ENCODE data around the gene GABRE.
"Not testable (repeated sequence)": the region's sequence is repeated elsewhere in the genome, so short reads cannot be mapped to it uniquely, and the experiment has no call there.

DNA sequence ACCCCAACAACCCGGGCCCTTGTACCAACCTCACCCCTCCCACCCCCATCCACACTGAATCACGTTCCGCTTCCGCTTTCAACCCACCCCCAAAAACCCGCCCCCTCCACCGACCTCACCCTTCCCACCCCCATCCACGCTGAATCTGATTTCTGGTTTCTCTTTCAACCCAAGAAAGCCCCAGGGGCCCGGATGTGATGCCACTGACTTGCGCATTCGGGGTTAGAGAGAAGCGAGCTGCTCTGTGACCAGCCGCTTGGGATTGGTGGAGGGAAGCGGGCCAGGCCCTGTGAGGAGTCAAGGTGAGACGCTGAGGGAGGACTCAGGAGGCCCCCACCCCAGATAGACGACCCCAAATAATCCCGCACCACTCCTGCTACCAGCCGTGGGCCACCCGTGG lies 55.7 kb downstream of the GABRE start:
- not testable (repeated sequence) for TF ChIP-seq ZNF629 (tag by site-specific recombination; IDR thresholded peaks at IDR 0.05); CTCF (tag by site-specific recombination; IDR thresholded peaks at IDR 0.05); ZBTB49 (tag by site-specific recombination; IDR thresholded peaks at IDR 0.05; ENCODE audit: low read depth)
